Thoracic aorta (tissue), 2 donors: ENCODE results near the gene MYO15B. TPM values are rescaled to one million over a fixed set of nuclear protein-coding genes. Genes with fewer than 3 reads are reported as not detected.

Experiments used
- ATAC-seq: fragments of 150-250 bp; one replicate; pipeline ENCODE4 v1.8.0; 2017; ENCODE audit warnings: low read depth; ENCODE audit not compliant: insufficient number of reproducible peaks, low FRiP score
- DNase-seq: peaks from one replicate; pipeline ENCODE4 v3.0.0-alpha.2; 2020; ENCODE audit warnings: low spot score
- H3K27ac ChIP-seq, 2 donors: fragments of 200-600 bp; sonication (generic); 1 replicate in 1 of 2; 2 replicates in 1 of 2; pipeline ENCODE4 v1.5.1; 2016; ENCODE audit warnings: mild to moderate bottlenecking in 2 of 2, moderate library complexity in 2 of 2
- H3K27me3 ChIP-seq: fragments of 200-600 bp; sonication (generic); replicated peaks from 2 replicates; pipeline ENCODE4 v1.6.0; 2016; ENCODE audit warnings: mild to moderate bottlenecking; ENCODE audit not compliant: insufficient read depth
- H3K36me3 ChIP-seq: fragments of 200-600 bp; sonication (generic); one replicate; pipeline ENCODE4 v1.5.1; 2016
- H3K4me1 ChIP-seq, 2 donors: fragments of 200-600 bp; sonication (generic); 1 replicate in 1 of 2; 2 replicates in 1 of 2; pipeline versions ENCODE4 v1.5.1 to v1.6.0; 2016; ENCODE audit warnings: low read depth in 2 of 2, mild to moderate bottlenecking in 1 of 2; ENCODE audit not compliant: control insufficient read depth in 1 of 2
- H3K4me3 ChIP-seq: fragments of 200-600 bp; sonication (generic); 2 replicates; pipeline ENCODE4 v1.5.1; 2016; ENCODE audit warnings: mild to moderate bottlenecking
- H3K9me3 ChIP-seq: fragments of 200-600 bp; sonication (generic); 2 replicates; pipeline ENCODE4 v1.5.1; 2016
- total RNA-seq, 2 donors: library from RNA; depleted of rRNA; stranded (reverse); fragments of >200 nt; gene quantifications; one replicate each; pipeline versions ENCODE4 v1.1.0 to v1.2.3, GENCODE V29; 2016
- TF ChIP-seq, protein P1 (sequence below): fragments of 200-600 bp; sonication (generic); IDR thresholded peaks from one replicate; pipeline ENCODE4 v1.5.1; 2019; ENCODE audit warnings: antibody characterized with exemption

Gene MYO15B
- total RNA-seq, 2 donors from 2014 or later, result 103 to 151 TPM

DNA sequence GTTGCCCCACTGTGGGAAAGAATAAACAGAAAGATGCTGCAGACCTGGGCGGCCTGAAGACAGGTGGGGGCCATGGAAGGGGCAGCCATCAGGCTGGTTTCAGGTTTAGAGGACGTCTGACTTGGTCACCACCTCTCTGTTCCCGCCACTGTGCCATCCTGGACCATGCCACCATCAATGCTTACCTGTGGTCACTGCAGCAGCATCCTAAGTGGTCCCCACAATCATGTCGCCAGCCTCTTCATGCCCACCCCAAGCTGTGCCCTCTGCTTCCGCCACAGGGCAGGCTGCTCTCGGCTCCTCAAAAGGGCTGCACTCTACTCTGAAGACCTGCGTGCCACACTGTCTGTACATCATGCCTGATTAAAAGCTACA is 56.0 kb downstream of the MYO15B start:
- TF ChIP-seq, protein P1, sequence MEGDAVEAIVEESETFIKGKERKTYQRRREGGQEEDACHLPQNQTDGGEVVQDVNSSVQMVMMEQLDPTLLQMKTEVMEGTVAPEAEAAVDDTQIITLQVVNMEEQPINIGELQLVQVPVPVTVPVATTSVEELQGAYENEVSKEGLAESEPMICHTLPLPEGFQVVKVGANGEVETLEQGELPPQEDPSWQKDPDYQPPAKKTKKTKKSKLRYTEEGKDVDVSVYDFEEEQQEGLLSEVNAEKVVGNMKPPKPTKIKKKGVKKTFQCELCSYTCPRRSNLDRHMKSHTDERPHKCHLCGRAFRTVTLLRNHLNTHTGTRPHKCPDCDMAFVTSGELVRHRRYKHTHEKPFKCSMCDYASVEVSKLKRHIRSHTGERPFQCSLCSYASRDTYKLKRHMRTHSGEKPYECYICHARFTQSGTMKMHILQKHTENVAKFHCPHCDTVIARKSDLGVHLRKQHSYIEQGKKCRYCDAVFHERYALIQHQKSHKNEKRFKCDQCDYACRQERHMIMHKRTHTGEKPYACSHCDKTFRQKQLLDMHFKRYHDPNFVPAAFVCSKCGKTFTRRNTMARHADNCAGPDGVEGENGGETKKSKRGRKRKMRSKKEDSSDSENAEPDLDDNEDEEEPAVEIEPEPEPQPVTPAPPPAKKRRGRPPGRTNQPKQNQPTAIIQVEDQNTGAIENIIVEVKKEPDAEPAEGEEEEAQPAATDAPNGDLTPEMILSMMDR, result no peak
- Histone ChIP-seq H3K4me1 (no peaks in the 10 kb centered on the region), H3K4me3 (no peak overlapping the region), H3K36me3 (peaks cover 6% of the 10 kb centered on the region), H3K27me3 (no peaks in the 10 kb centered on the region), H3K27ac (no peak overlapping the region), H3K9me3 (no peaks in the 10 kb centered on the region)
- no peak for ATAC-seq
- DNase-seq, result no peak

DNA sequence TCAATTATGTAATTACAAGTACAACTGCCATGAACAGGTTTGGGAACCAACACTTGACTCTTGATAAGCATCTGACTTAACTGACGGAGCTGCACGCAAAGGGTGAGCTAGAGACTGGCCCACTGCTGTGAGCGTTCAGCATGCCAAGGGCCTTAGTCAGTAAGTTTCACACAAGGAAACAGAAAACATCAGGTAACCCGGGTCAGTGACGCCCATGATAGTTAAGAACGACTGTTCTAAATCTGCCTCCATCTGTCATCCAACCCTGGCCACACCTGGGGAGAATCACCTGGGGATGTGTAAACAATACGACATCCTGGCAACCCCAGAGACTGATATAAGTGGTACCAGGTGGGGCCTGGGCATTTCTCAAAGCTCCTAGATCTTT is 57.9 kb downstream of the MYO15B start:
- Histone ChIP-seq H3K27ac (no peak overlapping the region), H3K4me1 (no peaks in the 10 kb centered on the region), H3K36me3 (peaks cover 14% of the 10 kb centered on the region), H3K27me3 (no peaks in the 10 kb centered on the region), H3K4me3 (no peak overlapping the region), H3K9me3 (no peaks in the 10 kb centered on the region)
- DNase-seq, result no peak
- TF ChIP-seq, protein P1, result no peak
- ATAC-seq, result no peak

DNA sequence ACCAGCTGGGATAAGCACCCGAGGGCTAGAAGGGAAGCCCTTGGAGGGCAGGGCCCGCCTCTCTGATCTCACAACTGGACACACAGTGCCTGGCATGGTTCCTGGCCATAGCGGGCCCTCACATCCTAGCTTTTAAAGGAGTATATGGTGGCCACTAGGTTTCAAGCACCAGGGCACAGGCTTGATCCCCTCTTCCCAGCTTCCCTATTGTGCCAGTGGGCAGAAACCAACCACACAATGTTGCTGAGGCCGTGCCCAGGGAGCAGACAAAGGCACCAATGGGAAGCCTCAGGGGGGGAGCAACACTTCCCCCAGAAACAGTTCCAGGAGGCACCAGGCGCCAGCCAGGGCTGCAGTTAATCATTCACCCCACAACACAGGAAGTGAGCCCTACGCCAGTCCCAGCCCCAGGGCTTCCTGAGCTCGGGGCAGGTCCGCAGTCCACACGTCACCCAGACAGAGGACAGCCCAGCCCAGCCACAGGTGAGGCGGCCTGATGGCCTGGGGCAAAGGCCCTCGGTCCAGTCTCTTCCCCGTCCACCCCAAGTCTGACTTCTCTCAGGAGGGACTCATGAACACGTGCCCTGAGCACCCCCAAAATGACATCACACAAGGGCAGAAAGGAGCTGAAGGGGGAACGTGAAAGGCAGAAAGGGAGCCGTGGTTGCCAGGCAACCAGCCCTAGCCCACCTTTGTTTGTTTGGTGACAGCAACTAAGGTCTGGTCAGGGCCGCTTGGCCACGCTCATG is 58.5 kb downstream of the MYO15B start:
- no peak for ATAC-seq
- Histone ChIP-seq H3K27me3 (no peaks in the 10 kb centered on the region), H3K4me3 (no peak overlapping the region), H3K27ac (no peak overlapping the region), H3K36me3 (peaks cover 20% of the 10 kb centered on the region), H3K9me3 (no peaks in the 10 kb centered on the region), H3K4me1 (no peaks in the 10 kb centered on the region)
- TF ChIP-seq, protein P1, result no peak
- DNase-seq, result no peak

- no peaks in the 10 kb centered on the region for H3K9me3 ChIP-seq
- DNase-seq (no peak), ATAC-seq (no peak)
- TF ChIP-seq, protein P1, result no peak
- H3K36me3 ChIP-seq, result peaks cover 25% of the 10 kb centered on the region
- no peak overlapping the region for H3K4me3 ChIP-seq
- no peak overlapping the region for H3K27ac ChIP-seq
- no peaks in the 10 kb centered on the region for H3K4me1 ChIP-seq
- H3K27me3 ChIP-seq, result no peaks in the 10 kb centered on the region
Measured at GRCh38 chr17:75646638-75646992, 59.0 kb downstream of the MYO15B start.

- TF ChIP-seq, protein P1, result no peak
- no peak for ATAC-seq
- no peaks in the 10 kb centered on the region for H3K9me3 ChIP-seq
- H3K36me3 ChIP-seq, result peaks cover 27% of the 10 kb centered on the region
- no peak for DNase-seq
- no peak overlapping the region for H3K27ac ChIP-seq
- H3K4me1 ChIP-seq, result no peaks in the 10 kb centered on the region
- H3K27me3 ChIP-seq, result no peaks in the 10 kb centered on the region
- H3K4me3 ChIP-seq, result no peak overlapping the region
Measured at GRCh38 chr17:75647061-75647460, 59.5 kb downstream of the MYO15B start.
